DMS 273 (cell line): ENCODE results near the gene ROS1.
"Not testable (repeated sequence)": the region's sequence is repeated elsewhere in the genome, so short reads cannot be mapped to it uniquely, and the experiment has no call there.

Experiments
- DNase-seq: peaks from one replicate; lab custom pipeline; 2025; ENCODE audit not compliant: unreplicated experiment; lab: John Stamatoyannopoulos, UW

ROS1 gene

GRCh38 chr6:117384659-117385058 lies 41.1 kb downstream of the ROS1 start:
- DNase-seq: no peak

GRCh38 chr6:117381749-117382148 lies 44.0 kb downstream of the ROS1 start:
- DNase-seq: no peak

- no peak for DNase-seq
These were observed 45.4 kb downstream of the ROS1 start for GRCh38 chr6:117380298-117380697.

GRCh38 chr6:117375446-117375845 lies 50.3 kb downstream of the ROS1 start:
- DNase-seq: no peak

GRCh38 chr6:117373211-117373813 lies 52.4 kb downstream of the ROS1 start:
- DNase-seq: no peak

- DNase-seq: not testable (repeated sequence)
These were observed 53.5 kb downstream of the ROS1 start for GRCh38 chr6:117372289-117372688.

- DNase-seq: no peak
These were observed 54.2 kb downstream of the ROS1 start for GRCh38 chr6:117371492-117371891.

- DNase-seq: no peak
These were observed 66.2 kb downstream of the ROS1 start for GRCh38 chr6:117359581-117359980.

GRCh38 chr6:117354671-117355070 lies 71.1 kb downstream of the ROS1 start:
- DNase-seq: no peak

- DNase-seq: peak; percentile 25
These were observed 73.2 kb downstream of the ROS1 start for GRCh38 chr6:117352466-117353081.

- no peak for DNase-seq
These were observed 74.2 kb downstream of the ROS1 start for GRCh38 chr6:117351521-117351920.

GRCh38 chr6:117346142-117346930 lies 79.4 kb downstream of the ROS1 start:
- peak; percentile 54 for DNase-seq

- DNase-seq: no peak
These were observed 80.5 kb downstream of the ROS1 start for GRCh38 chr6:117345292-117345610.

- DNase-seq: peak; percentile 8
These were observed 81.1 kb downstream of the ROS1 start for GRCh38 chr6:117344444-117345291.

GRCh38 chr6:117338567-117338966 lies 87.2 kb downstream of the ROS1 start:
- no peak for DNase-seq

GRCh38 chr6:117329926-117330325 lies 95.8 kb downstream of the ROS1 start:
- no peak for DNase-seq

- DNase-seq: no peak
These were observed 97.2 kb downstream of the ROS1 start for GRCh38 chr6:117328500-117328899.

GRCh38 chr6:117328005-117328389 lies 97.7 kb downstream of the ROS1 start:
- no peak for DNase-seq

- DNase-seq: no peak
These were observed 98.4 kb downstream of the ROS1 start for GRCh38 chr6:117327149-117328004.

- no peak for DNase-seq
These were observed 99.3 kb downstream of the ROS1 start for GRCh38 chr6:117326396-117326795.

GRCh38 chr6:117317261-117317660 lies 108.5 kb downstream of the ROS1 start:
- peak; percentile 40 for DNase-seq
